ENCODE measurements around the gene MAP3K2.

The MAP3K2 gene

GRCh38 chr2:127280693-127281092, 107.1 kb downstream of the MAP3K2 start:
- DNase-seq, result no peak

- no peak for DNase-seq
These were observed 108.0 kb downstream of the MAP3K2 start for GRCh38 chr2:127279781-127280180.

GRCh38 chr2:127278959-127279358, 108.8 kb downstream of the MAP3K2 start:
- DNase-seq, result no peak

- no peak for DNase-seq
These were observed 110.7 kb downstream of the MAP3K2 start for GRCh38 chr2:127277028-127277427.

- no peak for DNase-seq
These were observed 112.0 kb downstream of the MAP3K2 start for GRCh38 chr2:127275789-127276188.

GRCh38 chr2:127275356-127275755, 112.4 kb downstream of the MAP3K2 start:
- no peak for DNase-seq

- no peak for DNase-seq
These were observed 117.1 kb downstream of the MAP3K2 start for GRCh38 chr2:127270663-127271062.

- no peak for DNase-seq
These were observed 125.9 kb downstream of the MAP3K2 start for GRCh38 chr2:127261804-127262406.

- no peak for DNase-seq
These were observed 128.4 kb downstream of the MAP3K2 start for GRCh38 chr2:127259355-127259754.

GRCh38 chr2:127256866-127257265, 130.9 kb downstream of the MAP3K2 start:
- DNase-seq, result no peak

- no peak for DNase-seq
These were observed 131.4 kb downstream of the MAP3K2 start for GRCh38 chr2:127256381-127256780.

GRCh38 chr2:127255721-127256120, 132.1 kb downstream of the MAP3K2 start:
- DNase-seq, result no peak

- no peak for DNase-seq
These were observed 132.6 kb downstream of the MAP3K2 start for GRCh38 chr2:127255146-127255545.

- DNase-seq, result no peak
These were observed 133.3 kb downstream of the MAP3K2 start for GRCh38 chr2:127254386-127254981.

All from activated CD4-positive, alpha-beta T cell treated with anti-CD3 and anti-CD28 coated beads, Interleukin-2, amount 50 U/mL, for 48 hours (primary cell).